ENCODE data around the gene HOXA7.

- TF ChIP-seq ZNF274 (IDR thresholded peaks at IDR 0.05; ENCODE audit: low read depth, low read length) (no peak), YY1 (IDR thresholded peaks at IDR 0.05; ENCODE audit: insufficient read depth, insufficient read length) (no peak)
These were observed 45.1 kb upstream of the HOXA7 start for GRCh38 chr7:27201580-27202017.

All from NT2/D1 (cell line).